OCI-M1 (cell line): Measurements from ENCODE around the gene AGGF1.
"Not testable (repeated sequence)": the region's sequence is repeated elsewhere in the genome, so short reads cannot be mapped to it uniquely, and the experiment has no call there.

Source experiments
- DNase-seq: peaks from one replicate; lab custom pipeline; 2025; lab: John Stamatoyannopoulos, UW

The AGGF1 gene, protein sequence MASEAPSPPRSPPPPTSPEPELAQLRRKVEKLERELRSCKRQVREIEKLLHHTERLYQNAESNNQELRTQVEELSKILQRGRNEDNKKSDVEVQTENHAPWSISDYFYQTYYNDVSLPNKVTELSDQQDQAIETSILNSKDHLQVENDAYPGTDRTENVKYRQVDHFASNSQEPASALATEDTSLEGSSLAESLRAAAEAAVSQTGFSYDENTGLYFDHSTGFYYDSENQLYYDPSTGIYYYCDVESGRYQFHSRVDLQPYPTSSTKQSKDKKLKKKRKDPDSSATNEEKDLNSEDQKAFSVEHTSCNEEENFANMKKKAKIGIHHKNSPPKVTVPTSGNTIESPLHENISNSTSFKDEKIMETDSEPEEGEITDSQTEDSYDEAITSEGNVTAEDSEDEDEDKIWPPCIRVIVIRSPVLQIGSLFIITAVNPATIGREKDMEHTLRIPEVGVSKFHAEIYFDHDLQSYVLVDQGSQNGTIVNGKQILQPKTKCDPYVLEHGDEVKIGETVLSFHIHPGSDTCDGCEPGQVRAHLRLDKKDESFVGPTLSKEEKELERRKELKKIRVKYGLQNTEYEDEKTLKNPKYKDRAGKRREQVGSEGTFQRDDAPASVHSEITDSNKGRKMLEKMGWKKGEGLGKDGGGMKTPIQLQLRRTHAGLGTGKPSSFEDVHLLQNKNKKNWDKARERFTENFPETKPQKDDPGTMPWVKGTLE

DNA sequence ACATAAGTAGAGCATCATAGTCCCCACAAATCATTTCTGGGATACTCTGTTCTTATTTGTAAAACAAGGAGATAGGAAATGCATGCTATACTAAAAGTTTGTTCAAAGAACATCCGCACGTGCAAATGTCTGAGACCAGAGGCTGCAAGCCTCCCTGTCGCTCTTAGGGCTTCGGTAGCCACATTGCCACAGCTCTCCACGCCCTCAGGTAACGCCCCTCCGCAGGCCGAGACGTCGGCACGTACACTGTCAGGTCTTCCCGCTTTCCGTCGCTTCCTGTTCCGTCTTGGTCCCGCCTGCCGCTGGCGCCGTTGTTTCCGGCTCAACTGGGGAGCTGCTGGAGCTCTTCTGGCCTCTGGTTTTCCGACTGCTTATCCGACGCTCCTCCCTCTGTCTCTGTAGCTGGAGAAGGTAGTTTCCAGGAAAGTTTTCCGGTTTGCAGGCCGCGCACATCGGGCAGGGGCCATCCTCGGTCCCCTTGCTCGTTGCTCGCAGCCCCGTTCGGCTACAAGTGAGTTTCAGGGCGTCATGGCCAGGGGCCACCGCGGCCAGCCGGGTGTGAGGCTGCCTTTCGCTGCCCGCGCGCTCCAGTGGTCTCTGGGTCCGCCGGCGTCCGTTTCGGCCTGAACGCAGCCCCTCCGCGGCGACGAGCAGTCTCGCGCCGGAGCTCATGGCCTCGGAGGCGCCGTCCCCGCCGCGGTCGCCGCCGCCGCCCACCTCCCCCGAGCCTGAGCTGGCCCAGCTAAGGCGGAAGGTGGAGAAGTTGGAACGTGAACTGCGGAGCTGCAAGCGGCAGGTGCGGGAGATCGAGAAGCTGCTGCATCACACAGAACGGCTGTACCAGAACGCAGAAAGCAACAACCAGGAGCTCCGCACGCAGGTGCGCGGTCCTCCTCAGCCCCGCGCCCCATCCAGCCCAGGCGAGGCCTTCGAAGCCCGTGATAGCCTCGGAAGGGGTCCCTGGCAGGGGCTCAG lies at the start of gene AGGF1:
Gene AGGF1, plus strand, starts transcription at position 308 of the 975 bp plus-strand sequence. Its CDS starts 363 bp downstream, at position 671.
- DNase-seq, result peak; percentile 96

DNA sequence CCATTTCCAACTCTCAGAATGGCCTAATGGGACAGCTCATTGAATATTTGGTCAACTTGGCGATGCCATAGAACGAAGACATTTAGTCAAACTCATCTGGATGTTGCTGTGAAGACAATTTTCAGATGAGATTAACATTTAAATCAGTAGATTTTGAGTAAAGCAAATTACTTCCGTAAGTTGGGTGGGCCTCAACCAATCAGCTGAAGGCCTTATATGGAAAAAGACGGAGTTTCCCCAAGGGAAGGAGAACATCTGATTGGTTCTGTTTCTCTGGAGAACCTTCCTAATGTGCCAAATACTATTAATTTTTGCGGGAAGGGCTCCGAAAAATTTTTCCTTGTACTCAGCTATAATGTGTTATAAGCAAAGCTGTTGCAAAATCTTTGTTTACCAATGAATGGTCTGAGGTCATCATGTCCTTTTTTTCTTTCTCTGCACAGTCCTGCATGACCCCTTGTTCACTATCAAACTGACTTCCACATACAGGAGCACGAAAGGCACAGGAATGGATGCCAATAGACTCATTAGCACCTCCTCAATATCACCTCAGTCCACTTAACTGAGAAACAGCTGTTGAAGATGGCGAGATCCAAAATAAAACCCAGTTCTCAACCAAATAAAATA lies 49.6 kb upstream of the AGGF1 start:
- DNase-seq, result no peak

DNA sequence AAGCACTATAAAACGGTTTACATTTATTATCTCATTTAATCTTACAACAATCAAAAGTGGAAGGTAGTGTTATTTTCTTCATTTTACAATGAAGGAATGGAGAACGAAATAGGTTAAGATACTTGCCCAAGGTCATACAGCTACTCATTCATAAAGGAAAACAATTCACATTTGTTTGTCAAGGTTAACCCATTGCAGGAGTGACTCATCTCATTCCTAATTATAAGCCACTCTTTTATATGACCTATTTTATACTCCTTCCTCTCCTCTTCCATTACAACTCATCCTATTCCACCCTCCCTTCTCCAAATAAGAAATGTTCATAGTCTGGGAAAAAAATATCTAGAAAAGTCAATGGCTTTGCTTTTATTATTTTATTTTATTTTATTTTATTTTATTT lies 47.8 kb upstream of the AGGF1 start:
- no peak for DNase-seq

DNA sequence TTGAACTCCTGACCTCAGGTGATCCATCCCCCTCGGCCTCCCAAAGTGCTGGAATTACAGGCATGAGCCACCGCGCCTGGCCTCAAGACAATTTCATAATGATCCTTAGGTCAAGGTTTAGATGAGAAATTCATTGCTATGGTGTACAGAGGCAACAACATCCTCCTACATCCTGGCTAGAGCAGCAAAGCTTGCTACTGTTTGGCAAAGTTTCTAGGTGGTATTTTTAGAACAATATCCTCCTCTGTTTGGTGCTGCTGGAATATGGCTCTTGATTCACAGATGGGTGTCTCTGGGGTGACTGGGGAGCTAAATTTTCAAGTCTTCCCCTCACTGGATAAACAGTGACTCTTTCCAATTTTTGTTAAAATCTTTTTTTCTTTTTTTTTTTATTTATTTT lies 46.7 kb upstream of the AGGF1 start:
- DNase-seq, result no peak

DNA sequence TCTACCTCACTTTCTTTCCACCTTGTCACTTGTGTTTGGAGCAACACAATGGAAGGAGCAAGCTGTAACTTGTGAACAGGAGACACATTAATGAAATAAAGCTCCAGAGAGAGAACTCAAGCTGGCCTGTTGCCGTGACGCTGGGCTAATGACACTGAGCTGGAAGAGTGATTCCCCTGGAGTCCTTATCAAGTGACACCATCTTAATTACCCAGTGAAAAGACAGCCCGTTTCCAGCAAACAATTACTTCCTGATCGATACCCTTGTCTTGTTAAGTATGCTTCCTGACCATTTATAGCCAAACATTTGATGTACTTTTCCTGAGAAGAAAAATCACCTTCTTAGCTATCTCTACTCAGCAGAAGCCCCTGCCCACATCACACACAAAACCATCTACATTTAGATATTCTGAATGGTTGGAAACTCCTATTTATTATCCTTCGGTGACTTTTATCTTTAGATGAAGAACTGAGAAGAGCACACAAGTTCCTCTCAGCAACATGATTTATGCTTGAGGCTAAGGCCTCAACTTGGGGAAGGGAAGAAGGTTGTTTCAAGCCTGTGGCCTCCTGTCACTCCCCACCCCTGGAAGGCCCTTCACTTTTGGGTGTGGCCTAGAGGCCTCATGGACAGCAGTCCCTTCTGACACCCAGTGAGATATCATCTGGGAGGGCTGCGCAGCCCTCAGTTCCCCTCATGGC lies 43.2 kb upstream of the AGGF1 start:
- DNase-seq, result no peak

DNA sequence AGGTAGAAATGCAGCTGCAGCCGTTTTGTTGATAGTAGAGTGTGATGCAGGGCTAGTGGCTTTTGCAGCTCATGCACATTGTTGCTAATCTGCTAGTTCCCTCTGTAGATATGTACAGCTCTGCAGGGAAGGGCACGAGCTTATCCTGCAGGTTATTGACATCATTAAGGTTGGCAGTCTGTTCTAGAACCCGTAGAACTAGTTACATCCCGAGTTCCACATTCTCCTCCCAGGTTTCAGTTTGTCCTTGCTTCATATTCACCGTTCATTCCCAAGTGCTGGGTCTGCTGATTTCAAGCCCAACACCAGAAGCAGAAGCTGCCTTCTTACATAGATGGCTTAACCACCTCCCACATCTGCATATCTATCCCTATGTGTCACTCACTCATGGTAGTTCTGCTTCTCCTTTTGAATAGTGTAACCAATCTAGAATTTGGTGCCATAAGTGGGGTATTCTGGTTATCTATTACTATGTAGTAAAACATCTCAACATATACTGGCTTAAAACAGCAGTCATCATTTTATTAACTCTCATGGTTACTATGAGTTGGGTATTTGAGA lies 39.2 kb upstream of the AGGF1 start:
- peak; percentile 64 for DNase-seq

DNA sequence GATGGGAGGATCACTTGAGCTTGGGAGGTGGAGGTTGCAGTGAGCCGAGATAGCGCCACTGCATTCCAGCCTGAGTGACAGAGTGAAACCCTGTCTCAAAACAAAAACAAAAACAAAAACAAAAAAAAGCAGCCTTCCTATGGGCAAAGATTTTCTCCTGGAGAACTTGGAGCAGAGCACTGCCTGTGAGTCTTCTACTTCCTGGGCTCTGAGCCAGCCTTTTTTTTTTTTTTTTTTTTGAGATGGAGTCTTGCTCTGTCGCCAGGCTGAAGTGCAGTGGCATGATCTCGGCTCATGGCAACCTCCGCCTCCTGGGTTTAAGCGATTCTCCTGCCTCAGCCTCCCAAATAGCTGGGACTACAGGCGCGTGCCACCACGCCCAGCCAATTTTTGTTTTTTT lies 36.8 kb upstream of the AGGF1 start:
- not testable (repeated sequence) for DNase-seq

DNA sequence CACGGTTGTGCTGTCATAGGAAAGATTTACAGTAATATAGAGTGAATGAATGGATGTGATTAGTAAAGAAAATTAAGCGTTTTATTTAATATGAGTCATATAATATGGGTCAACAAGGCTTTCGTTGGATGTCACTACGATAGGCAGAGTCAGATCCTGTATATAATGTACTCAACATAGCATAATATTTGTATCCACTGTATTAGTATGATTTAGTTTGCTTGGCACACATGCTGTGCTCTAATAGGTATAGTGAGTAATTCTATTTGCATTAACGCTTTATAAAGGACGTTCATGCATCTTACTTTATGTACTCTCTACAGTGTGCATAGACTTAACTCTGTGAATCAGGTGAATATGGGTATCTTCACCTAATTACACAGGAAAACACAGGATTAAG lies 35.9 kb upstream of the AGGF1 start:
- DNase-seq, result no peak

DNA sequence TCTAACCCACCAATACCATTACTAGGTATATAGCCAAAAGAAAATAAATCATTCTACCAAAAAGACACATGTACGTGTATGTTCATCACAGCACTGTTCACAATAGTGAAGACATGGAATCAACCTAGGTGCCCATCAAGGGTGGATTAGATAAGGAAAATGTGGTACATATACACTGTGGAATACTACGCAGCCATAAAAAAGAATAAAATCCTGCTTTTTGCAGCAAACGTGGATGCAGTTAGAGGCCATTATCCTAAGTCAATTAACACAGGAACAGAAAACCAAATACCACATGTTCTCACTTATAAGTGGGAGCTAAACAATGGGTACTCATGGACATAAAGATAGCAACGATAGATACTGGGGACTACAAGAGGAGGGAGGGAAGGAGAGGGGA lies 32.0 kb upstream of the AGGF1 start:
- not testable (repeated sequence) for DNase-seq

DNA sequence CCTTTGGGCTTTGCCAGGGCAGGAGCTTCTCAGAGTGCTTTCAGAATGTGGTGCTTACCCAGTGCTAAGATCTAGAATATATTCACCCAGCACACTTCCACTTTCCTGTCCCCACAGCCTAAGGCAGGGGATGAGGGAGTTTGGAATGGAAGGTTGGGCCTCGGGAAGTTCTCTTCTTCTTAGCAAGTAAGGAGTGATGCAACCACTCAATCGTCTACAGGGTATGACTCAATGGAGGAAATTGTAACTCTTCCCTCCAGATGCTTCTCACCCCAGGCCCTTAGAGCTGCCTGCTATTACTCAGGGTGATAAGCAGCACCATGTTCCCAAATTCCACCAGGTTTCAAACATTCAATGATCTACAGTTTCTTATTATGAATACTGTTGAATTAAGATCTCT lies 30.8 kb upstream of the AGGF1 start:
- DNase-seq, result no peak

DNA sequence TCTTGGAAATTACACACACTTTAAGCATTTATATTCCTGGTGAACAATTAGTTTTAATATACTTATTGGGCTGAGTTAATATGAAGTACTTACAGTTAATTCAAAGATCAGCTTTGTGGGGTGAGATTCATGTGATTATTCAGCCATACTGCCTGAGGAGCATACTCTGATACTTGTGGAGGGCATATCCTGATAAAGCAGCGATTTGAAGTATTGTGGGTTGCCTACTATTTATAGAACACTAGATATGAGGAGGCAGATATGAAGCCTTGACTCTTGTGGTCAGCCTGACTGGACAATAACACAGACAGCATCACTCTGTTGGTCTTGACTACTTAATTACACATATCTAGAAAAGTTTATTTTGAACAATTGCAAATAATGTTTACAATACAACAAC lies 27.0 kb upstream of the AGGF1 start:
- no peak for DNase-seq

DNA sequence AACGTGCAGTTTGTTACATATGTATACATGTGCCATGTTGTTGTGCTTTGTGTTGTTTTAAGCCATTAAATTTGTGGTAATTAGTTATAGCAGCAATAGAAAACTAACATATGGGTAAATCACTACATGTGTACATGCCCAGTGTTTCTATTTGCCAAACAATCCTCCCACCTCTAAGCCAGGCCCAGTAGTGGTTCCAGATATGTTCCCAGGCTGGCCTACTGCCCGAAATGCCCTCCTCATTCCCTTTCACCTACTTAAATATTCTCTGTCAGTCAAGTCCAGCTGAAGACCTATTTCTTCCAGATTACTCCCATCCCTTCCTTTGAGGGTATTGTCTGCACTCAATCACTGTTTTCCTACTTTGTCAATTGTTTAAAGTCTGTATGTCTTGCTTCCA lies 24.1 kb upstream of the AGGF1 start:
- DNase-seq, result no peak

DNA sequence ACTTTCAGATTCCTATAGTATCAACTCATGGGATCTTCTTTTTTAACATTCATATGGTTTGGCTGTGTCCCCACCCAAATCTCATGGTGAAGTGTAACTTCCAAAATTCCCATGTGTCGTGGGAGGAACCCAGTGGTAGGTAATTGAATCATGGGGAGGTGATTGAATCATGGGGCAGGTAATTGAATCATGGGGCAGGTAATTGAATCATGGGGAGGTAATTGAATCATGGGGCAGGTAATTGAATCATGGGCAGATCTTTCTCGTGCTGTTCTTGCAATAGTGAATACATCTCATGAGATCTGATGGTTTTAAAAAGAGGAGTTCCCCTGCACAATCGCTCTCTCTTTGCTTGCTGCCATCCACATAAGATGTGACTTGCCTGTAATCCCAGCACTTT lies 21.8 kb upstream of the AGGF1 start:
- DNase-seq, result no peak

DNA sequence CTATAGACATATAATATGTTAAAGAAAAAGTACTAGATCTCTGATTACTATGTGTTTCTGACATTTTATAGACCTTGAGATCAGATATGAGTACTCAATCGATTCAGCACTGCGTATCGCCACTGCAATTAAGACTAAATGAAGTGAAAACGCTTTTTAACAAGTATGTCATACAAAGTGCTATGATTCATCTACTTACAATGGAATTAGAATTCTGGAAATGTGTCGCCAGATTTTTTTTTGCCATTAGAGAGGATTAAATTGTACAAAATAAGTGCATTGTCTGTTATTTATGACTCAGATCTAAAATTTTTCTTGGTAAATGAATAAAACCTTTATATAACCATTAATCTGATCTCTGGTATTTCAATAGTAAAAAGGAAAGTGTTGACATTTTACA lies 20.0 kb upstream of the AGGF1 start:
- DNase-seq, result no peak

DNA sequence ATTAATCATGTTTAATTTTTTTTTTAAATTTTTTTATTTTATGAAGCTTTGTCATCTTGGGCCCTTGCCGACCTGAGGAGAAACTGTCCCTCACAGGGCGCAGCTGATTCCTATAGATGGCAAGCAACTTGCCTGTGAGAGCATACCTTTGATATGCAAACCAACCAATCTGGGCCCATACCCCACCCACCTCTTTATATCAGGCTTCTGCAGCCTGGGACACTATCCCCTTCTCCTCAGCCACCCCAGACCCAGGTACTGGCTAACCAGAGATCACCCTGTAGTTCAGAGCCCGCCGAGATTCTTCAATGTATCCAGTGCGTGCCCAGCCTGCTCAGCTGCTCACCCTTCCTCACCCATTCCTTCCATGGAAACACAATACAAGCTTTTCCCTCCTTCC lies 18.7 kb upstream of the AGGF1 start:
- no peak for DNase-seq

DNA sequence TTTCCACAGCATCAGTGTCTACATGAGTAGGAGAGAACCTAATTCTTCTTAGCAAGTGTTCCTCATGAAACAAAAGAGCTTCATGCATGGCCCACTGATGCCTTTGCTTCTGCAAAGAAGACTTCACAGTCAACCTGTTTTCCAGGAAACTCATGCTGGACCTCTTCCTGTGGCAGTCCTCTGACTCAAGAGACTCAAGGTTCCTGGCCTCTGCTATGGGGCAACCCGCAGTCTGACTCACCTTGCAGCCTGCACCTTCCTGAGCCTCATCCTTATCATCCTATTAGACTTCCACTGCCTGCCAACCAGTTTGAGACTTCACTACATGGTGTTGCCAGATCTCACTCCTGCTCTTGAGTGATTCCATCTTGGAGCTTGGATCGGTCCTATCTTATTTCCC lies 17.6 kb upstream of the AGGF1 start:
- no peak for DNase-seq

DNA sequence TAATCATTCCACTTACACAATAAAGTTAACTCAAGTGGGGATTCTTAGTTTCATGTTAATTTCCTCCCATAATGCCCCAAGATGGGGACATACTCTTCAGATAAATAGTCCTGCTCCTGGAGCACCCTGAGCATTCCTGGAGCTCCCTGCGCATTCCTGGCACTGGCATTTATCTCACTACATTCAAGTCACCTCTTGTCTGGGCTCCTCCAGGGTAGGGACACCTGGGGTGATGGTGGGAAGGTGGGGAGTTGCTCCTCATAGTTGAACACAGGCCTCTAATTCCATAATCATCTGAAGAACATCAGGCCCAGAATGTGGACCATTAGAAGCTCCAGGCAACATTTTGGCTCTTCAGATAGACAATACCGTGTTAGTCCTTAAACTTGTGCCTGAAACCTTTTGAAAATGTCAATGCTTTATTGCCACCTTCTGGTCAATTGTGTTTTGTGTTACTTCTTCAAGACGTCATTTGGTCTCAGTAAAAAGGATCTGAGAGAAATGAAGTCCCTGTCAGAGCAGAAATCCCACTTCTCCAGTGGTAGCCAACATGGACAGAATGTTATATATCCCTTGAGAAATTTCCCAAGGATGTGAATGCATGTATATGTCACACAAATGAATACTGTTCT lies 14.2 kb upstream of the AGGF1 start:
- peak; percentile 82 for DNase-seq

DNA sequence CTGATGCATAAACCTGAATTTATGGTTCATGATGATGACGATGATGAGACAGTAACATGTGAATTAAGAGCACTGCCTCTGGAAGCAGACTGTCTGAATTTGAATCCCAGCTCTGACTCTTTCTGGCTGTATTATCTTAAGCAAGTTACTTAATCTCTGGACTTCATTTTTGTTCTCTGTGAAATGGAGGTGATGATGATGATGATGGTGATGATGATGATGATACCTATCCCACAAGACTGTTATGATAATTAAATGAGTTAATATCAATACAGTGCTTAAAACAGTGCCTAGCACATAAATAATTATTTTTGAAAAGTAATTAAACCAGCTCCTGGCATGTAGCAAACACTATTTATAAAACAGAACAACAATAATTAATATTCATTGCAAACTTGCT lies 13.2 kb upstream of the AGGF1 start:
- no peak for DNase-seq

DNA sequence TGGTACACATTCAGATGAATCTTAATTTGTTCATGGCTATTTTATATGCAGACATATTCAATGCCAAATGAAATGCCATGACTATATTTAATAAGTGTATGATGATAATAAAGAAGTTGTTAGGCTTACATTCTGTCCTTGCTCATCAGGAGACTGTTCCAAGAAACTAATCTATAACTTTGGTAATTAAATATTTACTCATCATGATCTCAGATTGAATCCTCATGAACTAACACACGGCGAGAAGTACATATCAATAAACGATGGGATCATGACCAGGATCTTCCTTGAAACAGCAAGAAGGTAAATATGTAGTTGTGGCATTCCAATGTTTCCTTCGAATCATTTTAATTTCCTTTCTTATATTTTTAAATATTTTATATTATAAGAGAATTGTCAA lies 12.5 kb upstream of the AGGF1 start:
- DNase-seq, result no peak
